ENCODE results near the gene JOSD2.

The JOSD2 gene

DNA sequence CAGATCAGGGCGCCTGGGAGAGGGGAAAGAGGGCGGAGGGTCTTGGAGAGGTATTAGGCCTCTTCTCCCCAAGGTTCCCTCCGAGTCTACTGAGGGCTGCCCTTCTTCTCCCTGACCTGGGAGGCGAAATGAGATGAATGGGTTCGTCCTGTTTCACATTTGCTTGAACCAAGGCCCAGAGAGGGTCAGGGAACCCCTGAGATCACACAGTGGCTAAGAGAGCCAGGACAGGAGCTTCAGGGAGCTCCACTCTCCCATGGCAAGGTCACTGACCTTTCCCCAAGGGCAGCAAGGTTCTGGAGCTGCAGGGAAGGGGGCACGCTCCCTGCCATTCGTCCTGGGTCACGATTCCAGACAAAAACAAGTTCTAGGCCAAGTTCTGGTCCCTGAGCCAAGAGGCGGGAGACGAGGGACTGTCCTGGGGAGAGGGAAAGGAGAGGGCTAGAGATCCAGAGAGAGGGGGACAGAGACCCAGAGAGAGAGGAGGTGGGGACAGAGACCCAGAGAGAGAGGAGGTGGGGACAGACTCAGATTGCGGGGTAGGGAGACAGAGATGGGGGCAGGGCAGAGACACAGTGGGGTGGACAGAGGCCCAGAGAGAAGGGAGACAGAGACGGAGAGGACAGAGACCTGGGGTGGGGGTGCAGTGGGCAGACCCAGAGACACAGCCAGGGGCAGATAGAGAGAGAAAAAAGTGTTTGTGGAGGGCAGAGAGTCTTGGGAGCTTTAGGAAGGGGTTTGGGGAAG, 2.2 kb upstream of the JOSD2 start:
- no peak for DNase-seq (ENCODE audit: low read depth)

DNA sequence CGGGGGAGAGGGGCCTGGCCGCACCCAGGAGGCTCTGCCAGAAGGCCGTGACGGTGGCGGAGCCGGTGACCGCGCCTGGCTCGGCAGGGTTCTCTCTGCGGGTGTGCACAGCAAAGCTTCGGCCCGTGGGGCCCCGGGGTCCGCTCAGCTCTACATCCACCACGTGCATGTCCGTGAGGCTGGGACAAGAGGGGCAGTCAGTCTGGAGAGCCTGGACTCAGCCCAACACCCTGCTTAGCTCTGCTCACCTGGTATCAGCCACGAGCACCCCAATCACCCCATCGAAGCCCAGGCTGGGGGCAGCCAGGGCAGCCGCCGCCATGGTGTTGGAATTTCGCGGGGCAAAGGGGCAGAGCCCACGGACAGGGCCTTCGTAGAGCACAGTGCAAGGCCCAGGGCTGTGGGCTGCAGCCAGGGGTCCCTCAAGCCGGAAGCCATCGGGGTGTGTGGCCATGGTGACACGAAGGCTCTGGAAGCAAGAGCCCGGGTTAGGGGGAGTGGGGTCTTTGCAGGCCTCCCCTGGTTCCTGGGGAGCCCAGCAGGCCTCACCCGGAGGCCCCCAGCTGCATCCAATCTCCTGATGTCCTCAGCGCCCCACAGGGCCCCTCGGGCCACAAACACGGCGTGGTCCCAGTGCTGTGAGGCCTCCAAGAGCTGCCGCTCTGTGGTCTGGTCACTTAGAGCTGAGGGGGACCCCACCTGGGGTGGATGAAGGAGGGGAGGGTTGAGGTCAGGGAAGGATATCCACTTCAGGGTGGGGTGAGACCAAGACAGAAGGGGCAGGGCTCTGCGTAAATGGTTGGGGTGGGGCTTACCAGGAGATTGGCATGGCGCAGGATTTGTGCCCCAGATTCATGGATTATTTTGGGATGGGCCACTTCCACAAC, 1.4 kb upstream of the JOSD2 start:
- DNase-seq (ENCODE audit: low read depth): no peak

DNA sequence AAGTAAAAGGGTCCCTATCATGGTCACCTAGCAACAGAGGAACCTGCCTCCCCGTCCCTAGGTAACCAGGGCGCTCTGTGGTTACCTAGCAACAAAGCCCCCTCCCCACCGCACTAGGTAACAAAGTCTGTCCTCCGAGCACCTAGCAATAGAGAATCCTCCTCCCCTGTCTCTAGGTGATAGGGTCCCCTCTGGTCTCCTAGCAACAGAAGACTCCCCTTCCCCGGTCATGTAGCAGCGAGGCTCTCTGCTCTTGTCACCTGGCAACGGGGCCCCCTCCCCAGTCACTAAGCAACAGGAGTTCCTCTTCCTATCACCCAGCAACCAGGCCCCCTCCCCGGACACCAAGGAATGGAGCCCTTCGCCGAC, 307 bp downstream of the JOSD2 start:
- DNase-seq (ENCODE audit: low read depth): no peak

DNA sequence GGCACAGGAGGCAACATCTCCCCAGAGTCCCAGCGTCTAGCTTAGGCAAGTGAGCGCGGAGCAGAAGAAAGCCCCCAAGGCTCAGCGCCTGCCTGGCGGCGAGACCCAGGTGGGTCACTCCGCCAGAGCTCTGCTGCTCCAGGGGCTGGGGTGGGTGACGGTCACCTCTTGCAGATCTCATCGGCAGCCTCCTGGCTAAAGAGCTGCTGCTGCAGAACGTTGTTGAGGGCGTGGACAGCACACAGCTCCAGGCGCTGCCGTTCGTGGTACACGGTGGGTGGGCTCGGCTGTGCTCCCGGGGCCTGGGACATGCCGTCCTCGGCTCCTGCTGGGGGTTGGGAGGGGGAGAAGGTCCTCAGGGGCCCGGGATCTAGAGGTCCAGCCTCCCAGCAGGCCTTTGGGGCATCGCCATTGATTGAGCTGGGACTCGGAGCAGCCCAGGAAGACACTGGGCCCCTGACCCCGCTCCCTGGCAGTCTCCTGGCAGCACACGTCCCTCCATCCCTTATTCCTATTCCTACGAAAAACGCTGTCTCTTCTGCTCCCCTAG, 795 bp downstream of the JOSD2 start:
- DNase-seq (ENCODE audit: low read depth): no peak

DNA sequence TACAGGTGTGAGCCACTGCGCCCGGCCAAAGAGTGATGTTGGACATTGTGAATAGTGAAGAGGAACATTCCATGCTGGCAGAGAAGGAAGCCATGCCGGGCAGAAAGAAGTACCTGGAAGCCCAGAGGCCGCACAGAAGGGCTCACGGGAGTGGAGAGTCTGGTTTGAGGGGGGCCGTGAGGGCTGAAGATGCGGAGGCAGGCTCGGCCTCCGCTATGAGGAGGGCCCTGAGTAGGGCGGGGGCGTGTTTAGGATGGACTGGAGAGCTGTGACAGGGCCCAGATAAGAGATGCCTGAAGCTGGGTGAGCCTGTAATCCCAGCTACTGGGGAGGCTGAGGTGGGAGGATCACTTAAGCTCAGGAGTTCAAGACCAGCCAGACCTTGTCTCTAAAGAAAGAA, 1.6 kb downstream of the JOSD2 start:
- no peak for DNase-seq (ENCODE audit: low read depth)

DNA sequence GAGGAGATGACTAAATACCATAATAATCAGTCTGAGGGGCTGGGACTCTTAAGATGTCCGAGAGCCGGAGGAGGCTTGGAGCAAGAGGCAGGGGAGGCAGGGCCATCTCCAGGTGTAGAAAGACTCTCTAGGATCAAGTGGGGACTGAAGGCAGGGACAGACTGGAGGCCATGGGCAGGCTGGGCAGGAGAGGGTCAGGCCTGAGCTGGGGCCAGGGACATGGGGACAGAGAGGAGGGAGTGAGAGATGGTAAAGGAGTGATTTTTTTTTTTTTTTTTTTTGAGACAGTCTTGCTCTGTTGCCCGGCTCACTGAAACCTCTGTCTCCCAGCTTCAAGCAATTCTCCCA, 2.2 kb downstream of the JOSD2 start:
- no peak for DNase-seq (ENCODE audit: low read depth)

DNA sequence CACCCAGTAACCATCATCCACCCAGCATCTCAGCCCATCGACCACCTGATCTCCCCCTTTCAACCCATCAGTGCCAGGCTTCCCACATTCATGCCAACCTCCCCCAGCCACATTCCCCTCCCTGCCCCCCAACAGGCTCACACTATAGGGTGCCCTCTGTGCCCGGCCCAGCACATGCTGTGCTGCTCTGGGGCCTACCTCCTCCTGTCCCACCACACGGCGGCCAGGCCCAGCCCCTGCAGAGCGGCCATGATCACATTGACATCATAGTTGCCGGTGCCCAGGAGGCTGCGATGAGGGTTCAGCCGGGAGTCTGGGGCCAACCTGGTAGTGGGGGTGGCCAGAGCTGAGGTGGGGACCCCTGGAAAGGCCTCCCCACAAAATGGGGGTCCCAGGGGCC, 3.6 kb downstream of the JOSD2 start:
- no peak for DNase-seq (ENCODE audit: low read depth)

DNA sequence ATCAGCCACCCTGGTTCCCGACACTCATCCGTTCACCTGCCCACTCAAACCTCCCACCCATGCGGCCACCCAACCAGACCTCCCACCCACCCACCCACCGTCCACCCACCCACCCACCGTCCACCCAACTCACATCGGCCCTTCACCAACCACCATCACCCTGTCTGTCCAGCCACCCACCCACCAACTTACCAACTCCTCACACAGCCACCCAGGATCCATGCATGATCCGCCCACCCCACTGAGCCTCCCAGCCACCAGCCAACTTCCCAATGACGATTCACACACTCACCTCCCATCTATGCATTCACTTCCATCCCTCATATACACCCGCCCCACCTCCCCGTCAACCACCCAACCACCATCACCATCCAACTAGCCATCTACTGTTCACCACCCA, 4.3 kb downstream of the JOSD2 start:
- DNase-seq (ENCODE audit: low read depth): no peak

DNA sequence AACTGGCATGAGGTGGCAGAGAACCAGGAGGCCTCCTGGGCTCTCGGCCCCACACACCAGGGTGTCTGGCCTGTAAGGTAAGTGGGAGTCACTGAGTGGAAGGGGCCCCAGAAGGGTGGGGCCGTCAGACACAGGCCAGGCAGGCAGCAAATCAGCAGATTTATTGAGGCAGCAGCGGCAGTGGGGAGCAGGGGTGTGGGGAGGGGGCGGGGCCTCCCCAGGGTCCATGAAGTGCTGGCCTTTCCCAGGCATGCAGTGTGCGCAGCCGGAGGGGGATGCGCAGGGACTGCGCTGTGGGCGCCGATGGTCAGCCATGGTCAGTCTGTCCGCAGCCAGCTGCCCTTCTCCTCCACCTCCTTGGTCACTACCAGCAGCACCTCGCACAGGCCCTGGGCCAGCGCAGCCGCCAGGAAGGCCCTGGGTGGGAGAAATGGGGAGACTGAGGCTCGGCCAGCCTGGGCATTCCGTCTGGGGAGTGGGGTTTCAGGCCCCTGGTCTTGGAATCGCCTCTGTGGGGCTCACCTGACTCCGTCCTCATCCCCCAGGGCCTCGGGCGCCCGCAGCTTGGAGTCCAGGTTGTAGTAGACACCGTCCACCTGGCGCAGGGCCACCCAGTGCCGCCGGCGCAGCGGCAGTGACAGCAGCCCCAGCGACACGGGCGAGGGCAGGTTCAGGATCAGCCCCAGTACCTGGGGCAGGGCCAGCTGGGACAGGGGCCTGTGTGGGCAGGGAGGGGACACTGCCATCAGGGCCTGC, 5.0 kb downstream of the JOSD2 start:
- no peak for DNase-seq (ENCODE audit: low read depth)

DNA sequence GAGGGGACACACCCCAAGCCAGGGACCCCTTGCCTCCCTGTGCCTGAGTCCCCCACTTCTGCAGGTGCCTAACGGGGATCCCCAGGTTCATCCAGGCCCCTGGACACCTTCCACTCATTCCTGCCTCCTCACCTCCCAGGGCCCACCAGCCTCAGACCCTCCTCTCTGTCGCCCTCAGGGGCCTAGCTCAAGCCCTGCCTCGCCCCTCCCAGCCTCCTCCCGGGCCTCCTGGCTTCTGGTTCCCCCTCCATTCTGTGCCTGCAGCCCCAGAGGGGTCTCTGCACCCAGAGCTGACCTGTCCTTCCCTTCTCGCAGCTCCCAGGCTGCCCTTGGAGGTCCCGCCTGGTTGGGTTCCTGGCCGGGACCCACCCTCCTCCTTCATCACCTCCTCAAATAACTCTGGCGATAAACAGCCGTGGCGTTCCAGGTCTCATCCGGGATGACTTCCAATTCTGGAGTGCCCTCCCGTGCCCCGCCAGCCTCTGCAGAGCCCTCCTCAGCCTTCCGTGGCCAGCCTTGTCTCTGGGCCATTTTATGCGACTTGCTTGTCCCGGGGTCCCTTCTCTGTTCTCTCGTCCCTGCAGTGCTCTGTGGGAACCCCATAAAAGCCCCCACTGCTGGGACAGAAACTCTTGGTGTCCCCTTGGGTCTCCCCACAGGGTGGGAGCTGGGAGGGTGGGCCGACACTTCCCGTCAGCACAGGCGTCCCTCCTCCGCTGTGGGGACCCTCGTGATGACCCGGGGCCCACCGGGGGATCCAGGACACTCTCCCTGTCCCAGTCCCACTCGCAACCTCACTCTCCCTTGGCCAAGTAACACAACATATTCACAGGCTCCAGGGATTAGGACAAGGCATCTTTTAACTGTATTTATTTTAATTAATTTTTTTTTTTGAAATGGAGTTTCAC, 9.2 kb downstream of the JOSD2 start:
- no peak for DNase-seq (ENCODE audit: low read depth)

DNA sequence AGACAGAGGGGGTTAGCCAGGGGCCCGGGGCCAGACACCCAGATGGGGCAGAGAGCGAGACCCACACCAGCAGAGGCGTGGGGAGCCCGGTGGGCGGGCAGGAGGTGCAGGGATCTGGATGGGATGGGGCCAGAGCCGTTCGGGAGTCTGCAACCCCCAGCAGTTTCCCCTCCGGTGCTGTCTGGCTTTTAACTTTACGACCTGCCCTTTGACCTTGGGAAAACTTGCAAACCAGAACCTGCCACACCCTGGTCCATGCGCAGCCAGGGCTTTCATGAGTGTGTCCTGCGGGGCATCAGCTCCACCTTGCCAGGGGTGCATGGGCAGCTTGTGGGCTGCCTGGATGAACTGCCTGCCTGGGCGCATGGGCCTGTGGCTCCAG, 9.8 kb downstream of the JOSD2 start:
- DNase-seq (ENCODE audit: low read depth): no peak

DNA sequence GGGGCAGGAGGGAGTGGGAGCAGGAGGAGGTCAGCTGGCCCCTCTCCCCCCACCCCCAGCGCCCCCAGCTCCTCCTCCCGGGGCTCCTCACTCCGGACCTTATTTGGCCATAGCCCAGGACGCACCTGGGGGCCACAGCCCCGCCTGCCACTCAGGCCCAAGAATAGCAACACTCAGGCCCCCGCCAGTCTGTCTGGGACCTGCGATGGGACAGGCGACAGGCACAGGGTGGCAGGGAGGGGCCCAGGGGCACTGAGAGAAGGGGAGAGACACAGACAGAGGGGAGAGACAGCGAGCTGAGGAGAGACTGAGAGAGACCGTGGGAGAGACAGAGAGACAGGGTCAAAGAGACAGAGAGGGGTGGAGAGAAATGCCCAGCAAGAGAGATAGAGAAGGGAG, 10.2 kb downstream of the JOSD2 start:
- no peak for DNase-seq (ENCODE audit: low read depth)

DNA sequence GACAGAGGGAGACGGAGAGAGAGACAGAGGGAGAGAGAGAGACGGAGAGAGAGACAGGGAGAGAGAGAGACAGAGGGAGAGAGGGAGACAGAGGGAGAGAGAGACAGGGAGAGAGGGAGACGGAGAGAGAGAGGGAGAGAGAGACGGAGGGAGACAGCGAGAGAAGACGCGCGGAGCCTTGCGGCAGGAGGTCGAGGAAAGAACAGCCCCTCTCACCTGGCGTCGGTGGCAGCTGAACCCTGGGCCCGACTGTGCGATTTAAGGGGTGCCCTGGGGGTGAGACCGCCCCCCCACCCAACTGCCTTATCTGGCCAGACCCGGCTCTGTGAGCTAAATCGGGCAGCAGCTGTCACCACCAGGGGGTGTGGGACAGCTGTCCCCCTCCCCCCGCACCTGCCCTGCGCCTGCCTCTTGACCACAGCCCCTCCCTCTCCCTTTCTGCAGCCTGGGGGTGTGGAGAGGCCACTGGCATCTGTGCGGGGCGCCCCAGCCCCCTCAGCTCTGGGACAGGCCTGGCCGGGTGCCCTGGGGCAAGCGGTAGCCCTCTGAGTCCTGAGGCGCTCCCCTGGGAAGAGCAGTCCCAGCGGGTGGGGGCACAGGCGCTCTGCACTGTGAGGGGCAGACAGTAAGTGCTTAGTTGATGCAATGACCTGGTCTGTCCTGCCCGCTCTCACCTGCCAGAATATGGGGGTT, 10.8 kb downstream of the JOSD2 start:
- DNase-seq (ENCODE audit: low read depth): no peak

DNA sequence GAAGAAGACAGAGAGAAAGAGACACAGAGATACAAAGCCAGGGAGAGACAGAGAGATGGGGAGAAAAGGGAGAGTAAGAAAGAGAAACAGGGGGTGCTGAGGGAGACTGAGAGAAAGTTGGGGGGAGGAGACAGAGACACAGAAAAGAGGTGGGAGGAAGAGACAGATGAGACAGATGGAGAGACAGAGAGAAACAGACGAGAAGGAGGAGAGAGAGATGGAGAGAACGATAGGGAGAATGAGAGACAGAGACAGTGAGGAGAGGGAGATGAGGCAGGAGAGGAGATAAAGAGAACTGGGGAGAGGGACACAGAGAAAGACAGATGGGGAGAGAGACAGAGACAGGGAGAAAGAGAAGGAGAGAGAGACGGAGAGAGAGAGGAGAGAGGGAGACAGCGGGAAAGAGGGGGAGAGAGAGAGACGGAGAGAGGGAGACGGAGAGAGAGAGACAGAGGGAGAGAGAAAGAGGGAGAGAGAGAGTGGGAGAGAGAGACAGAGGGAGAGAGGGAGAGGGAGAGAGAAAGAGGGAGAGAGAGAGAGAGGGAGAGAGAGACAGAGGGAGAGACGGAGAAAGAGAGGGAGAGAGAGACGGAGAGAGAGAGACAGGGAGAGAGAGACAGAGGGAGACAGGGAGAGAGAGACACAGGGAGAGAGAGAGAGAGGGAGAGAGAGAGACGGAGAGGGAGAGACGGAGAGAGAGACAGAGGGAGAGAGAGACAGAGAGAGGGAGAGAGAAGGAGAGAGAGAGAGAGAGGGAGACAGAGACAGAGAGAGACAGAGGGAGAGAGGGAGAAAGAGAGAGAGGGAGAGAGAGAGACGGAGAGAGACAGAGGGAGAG, 12.6 kb downstream of the JOSD2 start:
- DNase-seq (ENCODE audit: low read depth): no peak

DNA sequence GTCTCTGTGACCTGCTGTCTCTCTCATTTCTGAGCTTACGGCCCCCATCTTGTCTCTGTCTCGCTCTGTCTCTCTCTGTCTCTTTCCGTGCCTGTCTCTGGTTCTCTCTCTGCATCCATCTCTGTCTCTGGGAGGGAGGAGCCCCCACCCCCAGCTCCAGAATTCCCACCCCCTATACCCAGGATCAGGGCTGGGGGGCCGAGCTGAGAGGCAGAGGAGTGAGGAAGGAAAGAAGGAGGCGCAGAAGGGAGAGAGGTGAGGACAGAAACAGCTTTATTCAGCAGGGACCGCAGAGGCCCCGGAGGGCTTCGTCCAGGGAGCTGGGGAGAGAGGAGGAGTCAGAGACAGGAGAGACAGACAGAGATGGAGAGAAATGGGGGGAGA, 14.0 kb downstream of the JOSD2 start:
- DNase-seq (ENCODE audit: low read depth): no peak

DNA sequence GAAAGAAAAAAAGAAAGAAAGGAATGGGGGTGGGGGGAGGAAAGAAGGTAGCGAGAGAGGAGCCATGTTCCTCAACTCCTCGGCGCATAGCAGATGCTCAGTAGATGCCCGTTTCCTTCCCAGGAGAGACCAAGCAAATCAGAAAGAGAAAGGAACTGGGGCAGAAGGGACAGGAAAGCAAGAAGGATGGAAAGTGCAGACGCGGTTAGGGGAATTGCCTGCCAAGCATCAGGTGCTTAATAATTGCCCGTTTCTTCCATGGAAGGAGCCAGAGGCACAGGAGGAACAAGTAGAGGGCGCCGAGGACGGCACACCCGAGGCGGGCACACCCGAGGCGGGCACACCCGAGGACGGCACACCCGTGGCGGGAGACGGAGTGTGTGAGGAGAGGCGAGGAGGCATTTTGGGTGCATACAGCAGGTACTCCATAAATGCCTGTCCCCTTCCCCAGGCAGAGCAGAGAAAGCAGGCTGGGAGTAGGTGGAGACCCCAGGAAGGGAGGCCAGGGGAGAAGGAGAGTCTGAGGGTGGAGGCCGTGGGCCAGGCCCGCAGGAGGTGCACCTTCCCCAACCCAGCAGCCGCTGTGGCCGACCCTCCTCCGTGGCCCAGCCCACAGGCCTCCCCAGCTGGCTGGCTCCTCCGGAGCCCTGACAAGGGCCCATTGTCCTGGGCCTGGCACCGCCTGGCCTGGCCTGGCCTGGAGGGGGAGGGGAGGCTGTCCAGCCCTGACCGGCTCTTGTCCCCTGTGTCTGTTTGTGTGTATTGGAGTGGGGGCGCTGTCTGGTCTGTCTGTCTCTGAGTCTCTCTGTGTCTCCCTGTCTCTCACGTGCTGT, 14.6 kb downstream of the JOSD2 start:
- no peak for DNase-seq (ENCODE audit: low read depth)

DNA sequence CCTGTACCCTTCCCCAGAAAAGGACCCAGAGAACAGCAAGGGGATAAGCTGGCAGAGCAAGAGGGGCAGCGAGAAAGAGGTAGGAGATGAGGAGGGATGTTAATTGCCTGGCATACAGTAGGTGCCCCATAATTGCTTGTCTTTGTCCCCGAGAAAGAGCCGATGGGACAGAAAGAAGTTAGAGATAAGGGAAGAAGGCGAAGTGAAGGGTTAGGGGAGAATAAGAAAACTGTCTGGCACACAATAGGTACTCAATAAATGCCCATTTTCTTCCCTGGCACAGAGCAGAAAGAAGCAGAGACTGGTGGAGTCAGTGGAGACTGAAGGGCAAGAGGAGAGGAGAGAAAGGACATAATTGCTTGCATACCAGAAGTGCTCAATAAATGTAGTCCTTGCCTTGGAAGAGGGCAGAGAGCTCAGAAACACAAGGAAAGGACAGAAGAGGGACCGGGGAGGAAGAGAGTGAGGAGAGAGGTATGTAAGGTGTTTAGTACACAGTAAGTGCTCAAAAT, 15.9 kb downstream of the JOSD2 start:
- DNase-seq (ENCODE audit: low read depth): no peak

DNA sequence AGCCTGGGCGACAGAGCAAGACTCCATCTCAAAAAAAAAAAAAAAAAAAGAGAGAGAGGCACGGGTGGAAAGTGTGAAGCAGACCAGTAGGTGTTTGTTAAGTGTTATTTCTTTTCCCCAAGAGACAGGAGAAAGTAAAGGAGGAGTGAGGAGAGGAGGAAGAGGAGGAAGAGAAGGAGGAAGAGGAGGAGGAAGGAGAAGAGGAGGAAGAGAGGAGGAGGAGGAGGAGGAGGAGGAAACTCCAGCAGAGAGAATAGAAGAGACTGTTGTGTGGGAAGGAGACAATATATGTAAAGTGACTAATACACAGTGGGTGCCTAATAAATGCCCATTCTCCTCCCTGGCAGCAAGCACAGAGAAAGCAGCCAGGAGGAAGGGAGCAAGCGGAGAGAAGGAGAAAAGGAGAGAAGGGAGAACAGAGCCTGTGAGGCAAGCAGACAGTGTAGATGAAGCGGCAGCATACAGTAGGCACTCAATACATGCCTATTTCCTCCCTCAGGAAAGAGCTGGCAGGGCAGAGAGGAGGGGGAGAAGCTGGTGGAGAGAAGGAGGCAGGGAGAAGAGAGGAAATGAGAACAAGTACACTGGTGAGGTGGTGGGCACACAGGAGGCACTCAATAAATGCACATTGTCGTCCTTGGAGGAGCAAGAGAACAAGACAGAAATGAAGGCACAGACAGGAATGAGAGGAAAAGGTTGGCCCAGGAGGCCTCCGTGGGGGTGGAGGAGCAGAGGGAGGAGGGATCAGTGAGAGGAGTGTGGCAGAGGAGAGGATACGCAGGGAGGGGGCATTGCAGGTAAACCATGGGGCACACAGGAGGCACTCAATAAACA, 16.6 kb downstream of the JOSD2 start:
- DNase-seq (ENCODE audit: low read depth): no peak

Measured in stimulated activated CD4-positive, alpha-beta T cell treated with anti-CD3 and anti-CD28 coated beads, Interleukin-2, amount 100 ng/mL, for 4 hours (primary cell).